PFSK-1 (cell line): ENCODE data around the gene PGLYRP2.

Source experiments
- FOXP2 ChIP-seq: optimal IDR thresholded peaks from 2 replicates; pipeline ENCODE3; 2011; ENCODE audit warnings: borderline replicate concordance, control low read depth, inconsistent platforms; ENCODE audit not compliant: insufficient read depth; ENCODE audit errors: extremely low read length, extremely low read depth
- POLR2AphosphoS5 ChIP-seq: IDR thresholded peaks from 2 replicates; pipeline ENCODE4 v1.6.1; 2012; ENCODE audit warnings: low read depth, mild to moderate bottlenecking, control low read depth, low read length, moderate library complexity
- SIN3A ChIP-seq: IDR thresholded peaks from 2 replicates; pipeline ENCODE4 v1.6.1; 2012; ENCODE audit warnings: mild to moderate bottlenecking, low read length, moderate library complexity, borderline replicate concordance; ENCODE audit not compliant: insufficient read depth
- TAF1 ChIP-seq: IDR thresholded peaks from 2 replicates; pipeline ENCODE4 v1.6.1; 2012; ENCODE audit warnings: low read length, control low read depth, borderline replicate concordance; ENCODE audit not compliant: insufficient read depth

DNA sequence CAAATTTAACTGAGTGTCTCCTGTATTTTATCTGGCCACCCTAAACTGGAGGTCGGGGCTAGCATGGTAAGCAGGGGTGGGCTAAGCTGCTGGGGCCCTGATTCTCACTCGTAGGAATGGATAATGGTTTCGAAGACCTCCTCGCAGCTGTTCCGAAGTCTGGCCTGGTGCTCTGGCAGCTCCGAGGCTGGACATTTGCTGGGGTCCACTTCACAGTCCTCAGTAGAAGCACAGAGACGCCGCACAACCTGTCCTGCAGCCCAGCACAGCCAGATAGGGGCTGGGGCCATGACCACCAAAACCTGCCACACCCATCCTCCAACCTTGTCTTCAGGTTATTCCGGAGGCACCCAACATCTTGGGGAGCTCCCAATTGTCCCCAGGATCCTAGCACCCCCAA, 23.3 kb downstream of the PGLYRP2 start:
- TF ChIP-seq TAF1 (no peak), POLR2AphosphoS5 (no peak), SIN3A (no peak), FOXP2 (no peak)
